ENCODE results near the gene SPINT2.

SPINT2 gene

DNA sequence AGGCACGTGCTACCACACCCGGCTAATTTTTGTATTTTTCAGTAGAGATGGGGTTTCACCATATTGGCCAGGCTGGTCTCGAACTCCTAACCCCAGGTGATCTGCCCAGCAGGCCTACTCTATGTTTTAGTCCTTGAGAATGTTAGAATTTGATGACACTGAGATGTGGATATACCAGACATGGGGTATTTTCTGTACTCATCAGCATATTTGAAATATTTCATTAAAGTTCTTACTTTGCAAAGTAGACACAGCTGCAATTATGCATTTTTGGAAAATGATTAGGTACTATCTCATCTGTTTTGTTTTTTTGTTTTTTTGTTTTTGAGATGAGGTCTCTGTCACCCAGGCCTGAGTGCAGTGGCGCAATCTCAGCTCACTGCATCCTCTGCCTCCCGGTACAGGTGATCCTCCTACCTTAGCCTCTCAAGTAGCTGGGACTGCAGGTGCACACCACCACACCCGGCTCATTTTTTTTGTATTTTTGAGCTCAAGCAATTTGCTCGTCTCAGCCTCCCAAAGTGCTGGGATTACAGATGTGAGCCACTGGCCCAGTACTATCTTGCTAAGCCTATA, 12.7 kb downstream of the SPINT2 start:
- Histone ChIP-seq H3K4me3 (ENCODE audit: low read depth, low read length) (no peak overlapping the region), H3K9ac (ENCODE audit: low read depth, low read length) (no peak overlapping the region), H3K9me3 (ENCODE audit: control insufficient read depth, insufficient read depth, low read length) (no peaks in the 10 kb centered on the region), H3K36me3 (ENCODE audit: control insufficient read depth, insufficient read depth, low read length) (peaks cover 10% of the 10 kb centered on the region), H3K27me3 (ENCODE audit: control insufficient read depth, insufficient read depth, low read length) (no peaks in the 10 kb centered on the region), H3K4me1 (ENCODE audit: control insufficient read depth, insufficient read depth, low read length) (no peaks in the 10 kb centered on the region)

DNA sequence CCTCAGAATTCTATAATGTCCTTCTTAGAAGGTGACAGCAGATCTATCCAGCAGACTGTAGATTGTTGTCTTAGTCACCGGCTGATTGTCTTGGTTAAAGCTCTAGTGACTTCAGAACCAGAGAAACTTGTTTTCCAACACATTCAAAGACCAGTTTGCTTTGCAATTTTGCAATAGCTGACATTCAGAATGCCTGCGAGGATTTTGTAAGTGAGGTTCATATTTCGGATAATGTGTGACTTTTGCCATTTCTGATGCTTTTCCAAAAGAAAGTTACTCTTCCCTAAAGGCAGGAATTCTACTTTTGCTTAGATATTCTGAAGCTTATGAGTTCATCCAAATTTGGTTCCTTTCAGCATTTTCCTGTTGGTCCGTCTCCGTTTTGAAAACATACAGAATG, 13.2 kb downstream of the SPINT2 start:
- Histone ChIP-seq H3K36me3 (ENCODE audit: control insufficient read depth, insufficient read depth, low read length) (peaks cover 10% of the 10 kb centered on the region), H3K4me1 (ENCODE audit: control insufficient read depth, insufficient read depth, low read length) (peaks cover under 1% of the 10 kb centered on the region), H3K27me3 (ENCODE audit: control insufficient read depth, insufficient read depth, low read length) (no peaks in the 10 kb centered on the region), H3K9me3 (ENCODE audit: control insufficient read depth, insufficient read depth, low read length) (no peaks in the 10 kb centered on the region), H3K4me3 (ENCODE audit: low read depth, low read length) (no peak overlapping the region), H3K9ac (ENCODE audit: low read depth, low read length) (no peak overlapping the region)

GRCh38 chr19:38277969-38278680, 13.8 kb downstream of the SPINT2 start:
- H3K9me3 ChIP-seq (ENCODE audit: control insufficient read depth, insufficient read depth, low read length) = no peaks in the 10 kb centered on the region
- H3K27me3 ChIP-seq (ENCODE audit: control insufficient read depth, insufficient read depth, low read length) = no peaks in the 10 kb centered on the region
- no peak overlapping the region for H3K9ac ChIP-seq (ENCODE audit: low read depth, low read length)
- no peak overlapping the region for H3K4me3 ChIP-seq (ENCODE audit: low read depth, low read length)
- H3K36me3 ChIP-seq (ENCODE audit: control insufficient read depth, insufficient read depth, low read length) = peaks cover 10% of the 10 kb centered on the region
- H3K4me1 ChIP-seq (ENCODE audit: control insufficient read depth, insufficient read depth, low read length) = peaks cover 2% of the 10 kb centered on the region

GRCh38 chr19:38278751-38279150, 14.4 kb downstream of the SPINT2 start:
- peaks cover 10% of the 10 kb centered on the region for H3K36me3 ChIP-seq (ENCODE audit: control insufficient read depth, insufficient read depth, low read length)
- H3K4me3 ChIP-seq (ENCODE audit: low read depth, low read length) = no peak overlapping the region
- no peaks in the 10 kb centered on the region for H3K27me3 ChIP-seq (ENCODE audit: control insufficient read depth, insufficient read depth, low read length)
- no peaks in the 10 kb centered on the region for H3K9me3 ChIP-seq (ENCODE audit: control insufficient read depth, insufficient read depth, low read length)
- no peak overlapping the region for H3K9ac ChIP-seq (ENCODE audit: low read depth, low read length)
- peaks cover 2% of the 10 kb centered on the region for H3K4me1 ChIP-seq (ENCODE audit: control insufficient read depth, insufficient read depth, low read length)

- Histone ChIP-seq H3K4me1 (ENCODE audit: control insufficient read depth, insufficient read depth, low read length) (peaks cover 2% of the 10 kb centered on the region), H3K36me3 (ENCODE audit: control insufficient read depth, insufficient read depth, low read length) (peaks cover 17% of the 10 kb centered on the region), H3K27me3 (ENCODE audit: control insufficient read depth, insufficient read depth, low read length) (no peaks in the 10 kb centered on the region), H3K4me3 (ENCODE audit: low read depth, low read length) (no peak overlapping the region), H3K9ac (ENCODE audit: low read depth, low read length) (peak overlapping the region; percentile 47), H3K9me3 (ENCODE audit: control insufficient read depth, insufficient read depth, low read length) (no peaks in the 10 kb centered on the region)
These were observed 15.9 kb downstream of the SPINT2 start for GRCh38 chr19:38280030-38280921.

DNA sequence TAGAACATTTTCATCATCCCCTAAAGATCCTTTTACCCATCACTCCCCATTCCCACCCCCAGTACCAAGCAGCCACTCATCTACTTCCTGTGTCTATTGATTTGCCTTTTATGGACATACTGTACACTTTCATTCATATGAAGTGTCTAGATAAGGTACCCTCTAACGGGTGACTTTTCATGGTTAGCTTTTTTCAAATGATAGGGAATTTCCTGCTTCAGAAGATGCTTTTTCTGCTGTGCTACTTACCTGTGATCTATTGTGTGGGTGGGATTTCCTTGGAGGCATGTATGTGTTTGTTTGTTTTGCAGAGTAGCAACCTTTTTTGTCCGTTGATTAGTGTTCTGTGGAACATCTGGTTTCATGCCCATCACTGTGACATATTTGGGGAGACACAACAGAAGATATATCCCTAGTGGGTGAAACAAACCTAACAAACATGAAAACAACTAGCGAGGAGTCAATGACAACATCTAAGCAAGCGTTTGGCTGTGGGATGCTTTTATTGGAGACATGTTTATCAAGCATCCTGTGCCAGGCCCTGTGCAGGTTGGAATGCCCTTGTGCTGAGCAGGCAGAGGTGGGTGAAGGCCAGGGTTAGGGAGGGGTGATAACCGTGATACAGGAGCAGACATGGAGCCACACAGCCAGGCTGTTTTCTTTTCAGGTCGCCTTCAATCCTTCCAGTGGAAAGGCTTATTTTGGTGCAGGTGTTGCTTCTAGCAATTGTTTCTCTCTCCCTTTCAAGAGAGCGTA, 17.6 kb downstream of the SPINT2 start:
- Histone ChIP-seq H3K27me3 (ENCODE audit: control insufficient read depth, insufficient read depth, low read length) (no peaks in the 10 kb centered on the region), H3K9me3 (ENCODE audit: control insufficient read depth, insufficient read depth, low read length) (no peaks in the 10 kb centered on the region), H3K4me3 (ENCODE audit: low read depth, low read length) (no peak overlapping the region), H3K9ac (ENCODE audit: low read depth, low read length) (peak overlapping the region; percentile 47), H3K36me3 (ENCODE audit: control insufficient read depth, insufficient read depth, low read length) (peaks cover 22% of the 10 kb centered on the region), H3K4me1 (ENCODE audit: control insufficient read depth, insufficient read depth, low read length) (peaks cover 2% of the 10 kb centered on the region)

GRCh38 chr19:38283271-38283670, 18.9 kb downstream of the SPINT2 start:
- no peak overlapping the region for H3K9ac ChIP-seq (ENCODE audit: low read depth, low read length)

GRCh38 chr19:38284422-38284821, 20.0 kb downstream of the SPINT2 start:
- Histone ChIP-seq H3K4me1 (ENCODE audit: control insufficient read depth, insufficient read depth, low read length) (peaks cover 2% of the 10 kb centered on the region), H3K9me3 (ENCODE audit: control insufficient read depth, insufficient read depth, low read length) (no peaks in the 10 kb centered on the region), H3K4me3 (ENCODE audit: low read depth, low read length) (no peak overlapping the region), H3K36me3 (ENCODE audit: control insufficient read depth, insufficient read depth, low read length) (peaks cover 39% of the 10 kb centered on the region), H3K9ac (ENCODE audit: low read depth, low read length) (no peak overlapping the region), H3K27me3 (ENCODE audit: control insufficient read depth, insufficient read depth, low read length) (no peaks in the 10 kb centered on the region)

More at GRCh38 chr19:38283271-38283670, 18.9 kb downstream of the SPINT2 start:
- H3K4me3 ChIP-seq (ENCODE audit: low read depth, low read length) = no peak overlapping the region
- H3K27me3 ChIP-seq (ENCODE audit: control insufficient read depth, insufficient read depth, low read length) = no peaks in the 10 kb centered on the region
- H3K9me3 ChIP-seq (ENCODE audit: control insufficient read depth, insufficient read depth, low read length) = no peaks in the 10 kb centered on the region
- peaks cover 30% of the 10 kb centered on the region for H3K36me3 ChIP-seq (ENCODE audit: control insufficient read depth, insufficient read depth, low read length)
- peaks cover 2% of the 10 kb centered on the region for H3K4me1 ChIP-seq (ENCODE audit: control insufficient read depth, insufficient read depth, low read length)

GRCh38 chr19:38285567-38285966, 21.2 kb downstream of the SPINT2 start:
- Histone ChIP-seq H3K4me3 (ENCODE audit: low read depth, low read length) (no peak overlapping the region), H3K9ac (ENCODE audit: low read depth, low read length) (no peak overlapping the region)

GRCh38 chr19:38287604-38288003, 23.2 kb downstream of the SPINT2 start:
- Histone ChIP-seq H3K27me3 (ENCODE audit: control insufficient read depth, insufficient read depth, low read length) (no peaks in the 10 kb centered on the region), H3K9me3 (ENCODE audit: control insufficient read depth, insufficient read depth, low read length) (no peaks in the 10 kb centered on the region), H3K36me3 (ENCODE audit: control insufficient read depth, insufficient read depth, low read length) (peaks cover 58% of the 10 kb centered on the region), H3K4me1 (ENCODE audit: control insufficient read depth, insufficient read depth, low read length) (peaks cover 1% of the 10 kb centered on the region), H3K4me3 (ENCODE audit: low read depth, low read length) (no peak overlapping the region), H3K9ac (ENCODE audit: low read depth, low read length) (no peak overlapping the region)

More at GRCh38 chr19:38285567-38285966, 21.2 kb downstream of the SPINT2 start:
- Histone ChIP-seq H3K4me1 (ENCODE audit: control insufficient read depth, insufficient read depth, low read length) (peaks cover 2% of the 10 kb centered on the region), H3K36me3 (ENCODE audit: control insufficient read depth, insufficient read depth, low read length) (peaks cover 45% of the 10 kb centered on the region), H3K27me3 (ENCODE audit: control insufficient read depth, insufficient read depth, low read length) (no peaks in the 10 kb centered on the region), H3K9me3 (ENCODE audit: control insufficient read depth, insufficient read depth, low read length) (no peaks in the 10 kb centered on the region)

DNA sequence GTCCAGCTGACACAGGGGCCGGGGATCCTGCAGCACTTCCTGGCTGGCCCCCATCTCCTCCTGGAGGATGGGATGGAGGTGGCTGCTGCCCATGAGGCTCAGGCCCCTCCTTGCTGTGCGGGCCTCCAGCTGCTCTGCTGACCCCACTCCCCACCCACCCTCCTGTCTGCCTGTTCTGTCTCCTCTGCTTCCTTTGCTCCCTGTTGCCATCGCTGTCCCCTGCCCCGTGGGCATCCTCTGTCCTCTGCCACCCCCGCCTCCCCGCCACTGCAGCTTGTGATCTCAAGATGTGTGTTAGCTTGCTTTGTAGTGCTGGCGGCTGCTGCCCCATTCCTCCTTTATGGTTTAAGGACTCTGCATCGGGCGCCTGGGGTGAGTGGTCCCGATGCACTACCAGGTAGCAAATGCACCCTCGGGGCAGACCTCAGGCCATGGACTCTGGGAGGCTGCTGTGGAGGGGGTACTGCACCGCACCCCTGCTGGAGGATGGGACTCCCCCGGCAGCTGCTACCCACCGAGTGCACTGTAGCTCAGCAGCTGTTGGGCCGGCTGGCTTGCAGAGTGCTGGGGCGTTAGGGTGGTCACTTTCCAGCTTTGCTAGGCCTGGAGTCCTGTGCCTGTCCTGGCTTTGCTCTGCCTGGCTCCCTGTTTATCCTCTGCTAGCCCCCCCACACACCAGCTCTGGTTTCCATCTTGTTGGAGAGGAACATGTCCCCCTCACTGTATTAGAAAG, 23.9 kb downstream of the SPINT2 start:
- Histone ChIP-seq H3K36me3 (ENCODE audit: control insufficient read depth, insufficient read depth, low read length) (peaks cover 64% of the 10 kb centered on the region), H3K27me3 (ENCODE audit: control insufficient read depth, insufficient read depth, low read length) (no peaks in the 10 kb centered on the region), H3K9me3 (ENCODE audit: control insufficient read depth, insufficient read depth, low read length) (no peaks in the 10 kb centered on the region), H3K4me3 (ENCODE audit: low read depth, low read length) (no peak overlapping the region), H3K4me1 (ENCODE audit: control insufficient read depth, insufficient read depth, low read length) (no peaks in the 10 kb centered on the region), H3K9ac (ENCODE audit: low read depth, low read length) (no peak overlapping the region)
